Measurements from ENCODE around the gene C10orf143.
A peak's percentile ranks its signal among the peaks of the same experiment; 100 is the strongest.
"Not testable (repeated sequence)": the region's sequence is repeated elsewhere in the genome, so short reads cannot be mapped to it uniquely, and the experiment has no call there.

The C10orf143 gene

DNA sequence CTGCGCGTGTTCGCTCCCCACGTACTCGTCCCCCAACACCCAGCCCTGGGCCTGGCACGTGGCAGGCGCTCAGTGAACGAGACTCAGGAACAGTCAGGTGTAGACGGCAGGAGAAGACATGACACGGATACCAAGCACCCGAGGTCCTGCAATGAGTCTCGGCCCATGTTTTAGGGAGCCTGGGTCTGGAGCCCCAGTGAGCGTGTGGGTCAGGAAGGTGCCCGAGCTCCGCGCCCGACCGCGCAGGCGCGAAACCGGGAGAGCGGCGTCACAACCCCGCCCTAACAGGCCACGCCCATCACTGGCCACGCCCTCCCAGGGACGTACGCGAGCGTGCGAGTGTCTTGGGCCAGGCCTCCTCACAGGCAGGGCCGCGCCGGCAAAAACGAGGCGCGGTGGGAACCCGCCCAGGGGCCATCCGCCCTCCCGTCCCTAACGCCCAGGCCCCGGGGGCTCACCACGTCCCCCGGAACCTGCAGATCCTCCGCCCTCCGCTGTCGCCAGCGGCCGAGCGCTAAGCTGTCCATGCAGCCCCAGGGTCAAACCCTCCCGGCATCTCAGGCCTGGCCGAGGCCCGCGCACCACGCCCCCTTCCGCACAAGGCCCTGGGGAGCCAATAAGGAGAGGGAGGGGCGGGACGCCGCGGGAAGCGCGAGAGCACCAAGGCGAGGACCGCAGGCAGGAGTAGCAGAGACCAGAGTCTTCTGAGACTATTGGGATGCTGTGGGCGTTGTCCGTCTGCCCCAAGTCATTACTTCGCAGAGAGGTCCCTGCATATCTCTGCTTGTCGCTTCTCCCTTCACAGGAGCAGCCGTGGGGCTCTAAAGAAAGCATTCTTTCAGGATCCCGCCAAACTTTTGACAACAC is at the start of gene C10orf143:
Gene C10orf143 (minus strand): TSS at position 585 of the 867 bp plus-strand sequence. CDS start 58 bp downstream, at position 527.
- DNase-seq (ENCODE audit: low read depth in 1 of 2, low spot score in 1 of 2) = peak; percentile 97 to 98

DNA sequence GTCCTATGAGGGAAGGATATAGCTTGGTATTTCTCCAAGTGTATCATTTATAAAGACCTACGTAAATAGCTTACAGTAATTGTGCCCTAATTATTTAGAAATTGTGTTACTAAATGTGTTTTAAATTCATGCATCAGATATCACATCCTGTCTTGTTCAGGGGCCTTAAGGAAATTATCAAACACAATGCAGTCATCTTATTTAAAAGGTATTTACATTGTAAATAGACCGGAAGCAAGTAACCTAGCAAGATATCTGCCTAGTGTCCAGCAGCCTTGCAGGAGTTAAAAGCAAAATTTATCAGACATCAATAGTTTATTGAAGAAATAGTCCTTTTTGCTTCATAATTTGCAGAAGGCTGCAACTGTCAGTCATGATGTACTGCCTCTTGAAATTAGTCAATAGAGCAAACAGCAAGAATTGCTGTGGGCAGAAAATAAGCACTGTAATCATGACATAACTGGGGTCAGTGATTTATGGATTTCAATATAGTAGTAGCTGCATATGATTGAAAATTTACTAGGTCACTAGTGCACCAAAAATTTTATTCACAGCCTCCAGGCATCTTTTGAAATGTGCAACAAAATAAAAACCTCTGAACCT is 48.7 kb upstream of the C10orf143 start:
- DNase-seq (ENCODE audit: low read depth in 1 of 2, low spot score in 1 of 2) = no peak

DNA sequence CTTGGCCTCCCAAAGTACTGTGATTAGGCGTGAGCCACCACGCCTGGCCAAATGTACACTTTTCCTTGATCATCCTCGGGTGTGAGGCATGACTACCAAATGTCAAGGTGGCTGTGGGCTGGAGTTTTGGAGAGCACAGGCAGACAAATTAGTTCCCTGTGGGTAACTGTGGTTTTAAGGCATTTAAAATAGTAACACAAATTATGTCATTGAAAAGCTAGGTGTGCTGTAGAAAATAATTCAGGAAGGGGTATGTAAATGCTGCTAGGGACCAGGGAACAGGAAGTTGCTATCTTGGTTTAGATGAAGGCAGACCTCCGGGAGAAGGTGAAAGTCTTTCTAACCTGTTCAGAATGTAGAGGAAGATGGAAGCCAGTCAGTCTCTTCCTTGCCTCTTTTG is 35.4 kb upstream of the C10orf143 start:
- no peak for DNase-seq (ENCODE audit: low read depth in 1 of 2, low spot score in 1 of 2)

DNA sequence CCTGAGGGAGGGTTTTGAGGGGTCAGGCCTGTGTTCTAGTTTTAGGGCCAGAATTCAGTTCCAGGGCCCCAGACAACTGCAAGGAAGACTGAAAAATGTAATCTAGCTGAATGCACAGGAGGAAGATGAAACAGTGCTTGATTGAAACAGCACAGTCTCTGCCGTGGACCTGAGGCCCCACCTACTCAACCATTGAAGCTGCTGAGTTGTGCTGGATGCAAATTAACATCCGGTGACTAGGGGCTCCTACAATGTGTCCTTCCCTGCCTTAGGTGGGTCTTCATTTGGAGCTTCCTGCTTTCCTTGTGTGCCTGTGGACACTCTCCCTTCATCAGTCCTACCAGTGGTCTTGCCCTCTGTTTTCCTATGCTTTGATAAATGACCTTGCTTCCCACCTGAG is 31.2 kb upstream of the C10orf143 start:
- no peak for DNase-seq (ENCODE audit: low read depth in 1 of 2, low spot score in 1 of 2)

DNA sequence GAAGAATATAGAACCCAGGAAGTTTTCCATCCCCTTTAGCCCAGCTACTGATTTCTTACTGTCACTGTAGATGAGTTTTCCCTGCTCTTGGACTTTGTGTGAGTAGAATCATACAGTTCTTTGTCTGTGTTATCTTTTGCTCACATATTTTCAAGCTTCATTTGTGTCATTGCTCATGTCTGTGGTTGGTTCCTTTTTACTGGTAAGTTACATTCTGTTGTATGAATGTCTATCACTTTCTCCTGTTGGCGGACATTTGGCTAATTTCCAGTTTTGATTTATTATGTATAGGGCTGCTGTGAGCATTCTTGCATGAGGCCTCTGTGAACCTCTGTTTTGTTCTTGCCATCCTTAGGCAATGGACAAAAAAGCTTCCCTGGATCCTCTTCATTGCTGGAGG is 30.8 kb upstream of the C10orf143 start:
- DNase-seq (ENCODE audit: low read depth in 1 of 2, low spot score in 1 of 2) = no peak

DNA sequence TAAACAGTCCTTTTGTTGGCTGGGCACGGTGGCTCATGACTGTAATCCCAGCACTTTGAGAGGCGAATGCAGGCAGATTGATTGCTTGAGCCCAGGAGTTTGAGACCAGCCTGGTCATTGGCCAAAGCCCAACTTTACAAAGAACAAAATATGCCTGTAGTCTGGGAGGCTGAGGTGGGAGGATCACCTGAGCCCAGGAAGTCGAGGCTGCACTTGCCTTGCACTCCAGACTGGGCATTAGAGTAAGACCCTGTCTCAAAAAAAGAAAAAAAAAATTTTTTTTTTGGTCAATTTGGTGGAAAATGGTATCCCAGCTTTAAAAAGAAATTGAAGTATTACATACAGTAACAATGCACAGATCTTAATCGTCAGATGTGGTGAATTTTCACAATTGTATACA is 30.4 kb upstream of the C10orf143 start:
- DNase-seq (ENCODE audit: low read depth in 1 of 2, low spot score in 1 of 2) = no peak

DNA sequence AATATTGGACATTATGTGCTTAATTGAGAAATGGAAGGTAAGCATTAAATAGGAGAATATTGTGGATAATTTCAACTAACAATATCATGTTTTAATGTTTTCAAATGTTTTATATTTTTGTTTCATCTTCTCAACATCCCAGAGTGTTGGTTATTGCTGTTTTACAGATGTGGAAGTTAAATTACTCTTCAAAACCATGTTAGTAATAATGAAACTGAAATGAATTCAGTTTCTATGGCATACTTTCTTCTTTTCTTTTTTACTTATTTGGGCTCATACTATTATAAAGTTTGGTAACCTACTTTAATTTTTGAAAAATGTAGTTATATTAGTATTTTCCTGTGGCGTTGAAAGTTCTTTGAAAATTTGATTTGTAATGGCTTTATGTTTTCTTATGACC is 29.8 kb upstream of the C10orf143 start:
- DNase-seq (ENCODE audit: low read depth in 1 of 2, low spot score in 1 of 2) = no peak

DNA sequence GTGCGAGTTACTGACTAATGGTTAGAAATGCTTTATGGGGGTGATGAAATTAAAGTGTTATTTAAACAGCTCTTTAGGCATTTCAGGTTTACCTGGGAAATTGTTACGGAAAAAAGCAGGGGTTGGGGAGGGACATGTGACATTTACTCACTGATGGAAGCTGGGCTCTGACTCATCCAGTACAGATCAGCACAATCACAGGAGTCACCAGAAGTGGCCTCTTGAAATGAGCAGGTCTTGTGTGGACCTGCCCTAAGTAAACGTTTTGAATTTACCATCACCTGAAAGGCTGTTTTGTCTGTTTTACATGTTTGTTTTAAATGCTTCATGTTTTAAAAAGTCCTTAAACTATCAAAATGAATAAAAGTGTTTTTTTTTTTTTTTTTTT is 27.8 kb upstream of the C10orf143 start:
- DNase-seq (ENCODE audit: low read depth in 1 of 2, low spot score in 1 of 2) = no peak

DNA sequence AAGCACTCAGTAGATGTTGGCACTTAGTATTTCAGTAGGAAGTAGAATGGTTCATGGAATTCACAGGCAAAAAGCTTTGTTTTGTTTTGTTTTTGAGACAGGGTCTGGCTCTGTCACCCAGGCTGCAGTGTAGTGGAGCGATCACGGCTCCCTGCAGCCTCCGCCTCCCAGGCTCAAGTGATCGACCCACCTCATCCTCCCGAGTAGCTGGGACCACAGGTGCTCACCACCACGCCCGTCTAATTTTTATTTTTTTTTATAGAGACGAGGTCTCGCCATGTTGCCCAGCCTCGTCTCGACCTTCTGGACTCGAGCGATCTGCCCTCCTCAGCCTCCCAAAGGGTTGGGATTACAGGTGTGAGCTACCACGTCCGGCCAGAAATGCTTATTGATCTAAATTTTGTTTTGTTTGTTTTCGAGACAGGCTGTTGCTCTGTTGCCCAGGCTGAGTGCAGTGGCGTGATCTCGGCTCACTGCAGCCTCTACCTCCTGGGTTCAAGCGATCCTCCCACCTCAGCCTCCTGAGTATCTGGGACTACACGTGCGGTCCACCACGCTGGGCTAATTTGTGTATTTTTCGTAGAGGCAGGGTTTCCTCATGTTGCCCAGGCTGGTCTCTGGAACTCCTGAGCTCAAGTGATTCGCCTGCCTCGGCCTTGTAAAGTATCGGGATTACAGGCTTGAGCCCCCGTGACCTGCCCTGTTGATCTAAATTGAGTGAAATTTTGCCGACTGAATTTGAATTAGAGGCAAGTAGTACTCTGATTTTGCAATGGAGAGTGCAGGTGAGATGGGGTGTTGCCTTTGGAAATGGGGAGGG is 27.2 kb upstream of the C10orf143 start:
- no peak for DNase-seq (ENCODE audit: low read depth in 1 of 2, low spot score in 1 of 2)

DNA sequence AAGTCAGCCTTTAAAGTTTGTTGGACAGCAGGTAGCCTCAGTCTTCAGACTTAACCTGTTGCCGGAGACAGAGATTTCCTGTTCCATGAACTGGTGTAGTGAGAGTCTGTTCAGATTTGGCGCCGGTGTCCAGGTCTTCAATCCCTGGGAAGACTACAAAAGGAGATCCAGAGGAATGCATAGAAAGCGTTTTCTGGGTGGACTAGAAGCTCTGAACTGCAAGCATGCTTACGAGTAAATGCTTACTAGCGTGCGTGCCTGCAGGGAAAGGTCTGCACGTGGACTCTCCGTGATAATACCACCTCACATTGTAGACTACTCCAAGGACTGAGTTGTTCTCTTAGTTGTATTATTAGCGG is 26.4 kb upstream of the C10orf143 start:
- no peak for DNase-seq (ENCODE audit: low read depth in 1 of 2, low spot score in 1 of 2)

DNA sequence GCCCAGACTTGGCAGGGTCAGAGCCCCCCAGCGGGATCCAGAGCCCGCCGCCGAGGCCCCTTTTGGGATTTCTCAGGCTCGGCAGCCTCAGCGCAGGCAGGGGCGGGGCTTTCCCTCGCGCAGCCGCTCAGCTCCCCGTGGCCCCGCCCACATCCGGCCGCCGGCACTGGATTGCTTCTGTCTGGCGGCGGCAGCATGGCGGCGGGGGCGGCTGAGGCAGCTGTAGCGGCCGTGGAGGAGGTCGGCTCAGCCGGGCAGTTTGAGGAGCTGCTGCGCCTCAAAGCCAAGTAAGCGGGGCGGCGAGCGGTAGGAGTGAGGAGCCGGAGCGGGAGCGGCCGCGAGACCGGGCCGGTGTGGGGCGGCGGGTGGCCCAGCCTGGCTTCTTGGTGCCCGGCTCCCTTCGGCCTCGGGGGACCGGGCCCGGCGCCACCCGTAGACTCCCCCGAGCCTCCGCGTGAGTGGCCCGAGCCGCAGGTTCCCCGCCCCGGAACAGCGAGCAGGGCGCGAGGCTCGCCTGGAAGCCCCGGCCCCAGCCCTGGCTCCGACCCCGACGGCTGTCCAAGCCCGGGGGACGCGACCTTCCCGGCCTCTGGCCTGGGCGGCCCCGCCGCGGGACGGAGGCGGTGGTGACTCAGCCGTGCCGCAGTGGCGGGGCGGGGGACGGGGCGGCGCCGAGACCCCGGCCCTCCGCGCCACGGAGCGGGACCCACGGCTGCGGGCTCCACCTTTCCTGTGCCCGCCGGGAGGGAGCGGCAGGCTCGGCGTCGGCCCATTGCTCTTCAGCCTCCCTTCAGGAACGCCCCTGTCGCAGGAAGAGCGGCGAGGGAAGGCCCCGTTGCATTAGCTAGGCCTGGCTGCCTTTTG is 25.8 kb upstream of the C10orf143 start, which contains the start of gene GLRX3:
Gene GLRX3 (plus strand): TSS at position 166 of the 864 bp plus-strand sequence. CDS start 30 bp downstream, at position 196.
- peak; percentile 71 to 81 for DNase-seq (ENCODE audit: low read depth in 1 of 2, low spot score in 1 of 2)

DNA sequence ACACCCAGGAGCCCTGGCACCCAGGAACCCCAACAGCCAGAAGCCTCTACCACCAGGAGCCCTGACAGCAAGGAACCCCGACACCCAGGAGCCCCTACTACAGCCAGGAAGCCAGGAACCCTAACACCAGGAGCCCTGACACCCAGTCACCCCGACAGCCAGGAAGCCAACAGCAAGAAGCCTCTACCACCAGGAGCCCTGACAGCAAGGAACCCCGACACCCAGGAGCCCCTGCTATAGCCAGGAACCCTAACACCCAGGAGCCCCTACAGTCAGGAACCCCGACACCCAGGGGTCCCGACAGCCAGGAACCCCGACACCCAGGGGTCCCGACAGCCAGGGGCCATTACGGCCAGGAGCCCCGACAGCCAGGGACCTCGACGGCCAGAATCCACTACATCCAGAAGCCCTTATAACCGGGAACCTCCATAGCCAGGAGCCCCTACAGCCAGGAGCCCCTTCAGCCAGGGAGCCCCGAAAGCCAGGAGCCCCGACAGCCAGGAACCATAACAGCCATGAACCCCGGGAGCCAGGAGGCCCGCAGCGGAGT is 25.1 kb upstream of the C10orf143 start:
- no peak for DNase-seq (ENCODE audit: low read depth in 1 of 2, low spot score in 1 of 2)

DNA sequence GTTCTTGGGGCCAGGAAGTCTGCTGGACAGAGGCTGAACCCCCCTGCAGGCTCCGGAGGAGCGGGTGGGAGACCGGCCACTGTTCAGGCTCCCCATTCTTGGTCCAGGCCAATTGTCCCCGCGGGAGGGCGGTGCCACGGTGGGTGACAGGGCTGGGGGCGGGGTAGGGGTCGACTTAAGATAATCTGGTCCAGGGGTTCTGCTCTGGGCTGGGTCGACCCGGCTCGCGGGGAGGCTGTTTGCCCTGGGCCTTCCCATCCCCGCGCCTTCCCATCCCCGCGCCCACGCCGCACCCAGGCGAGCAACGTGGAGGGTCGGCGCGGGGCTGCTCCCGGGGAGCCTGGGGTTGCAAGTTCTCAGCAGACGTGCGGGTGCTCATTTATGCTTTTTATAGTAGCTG is 18.3 kb upstream of the C10orf143 start:
- no peak for DNase-seq (ENCODE audit: low read depth in 1 of 2, low spot score in 1 of 2)

DNA sequence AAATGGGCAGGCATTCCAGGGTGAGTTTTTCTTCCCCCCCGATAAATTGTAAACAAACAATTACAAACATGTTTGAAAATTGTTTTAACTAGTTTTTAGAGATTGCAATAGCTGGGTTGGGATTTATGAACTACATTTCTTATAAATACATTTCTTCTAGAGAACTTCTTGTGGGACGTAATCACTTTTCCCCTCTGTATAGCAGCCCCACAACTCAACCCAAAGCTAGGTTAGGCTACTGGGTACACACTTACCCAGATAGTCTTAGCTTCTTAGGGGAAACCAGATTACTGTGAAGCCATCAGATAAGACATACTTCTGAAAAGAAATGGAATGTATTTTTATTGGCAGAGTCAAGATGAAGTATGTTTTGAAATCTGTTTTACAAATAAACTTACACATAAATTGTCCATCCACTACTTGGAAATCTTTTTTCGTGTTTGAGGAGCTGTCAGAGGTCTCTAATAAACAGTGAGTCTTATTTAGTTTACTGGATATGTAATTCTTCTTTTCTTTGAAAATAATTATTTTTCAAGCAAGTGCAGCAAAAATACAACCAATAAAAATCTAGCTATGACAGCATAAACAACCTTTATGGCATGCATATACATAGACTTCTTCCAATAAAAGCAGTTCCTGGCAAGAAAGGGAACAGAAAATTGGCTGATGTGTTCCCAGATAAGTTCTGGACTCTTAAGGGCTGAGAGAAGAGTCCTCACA is 17.6 kb upstream of the C10orf143 start:
- DNase-seq (ENCODE audit: low read depth in 1 of 2, low spot score in 1 of 2) = no peak

DNA sequence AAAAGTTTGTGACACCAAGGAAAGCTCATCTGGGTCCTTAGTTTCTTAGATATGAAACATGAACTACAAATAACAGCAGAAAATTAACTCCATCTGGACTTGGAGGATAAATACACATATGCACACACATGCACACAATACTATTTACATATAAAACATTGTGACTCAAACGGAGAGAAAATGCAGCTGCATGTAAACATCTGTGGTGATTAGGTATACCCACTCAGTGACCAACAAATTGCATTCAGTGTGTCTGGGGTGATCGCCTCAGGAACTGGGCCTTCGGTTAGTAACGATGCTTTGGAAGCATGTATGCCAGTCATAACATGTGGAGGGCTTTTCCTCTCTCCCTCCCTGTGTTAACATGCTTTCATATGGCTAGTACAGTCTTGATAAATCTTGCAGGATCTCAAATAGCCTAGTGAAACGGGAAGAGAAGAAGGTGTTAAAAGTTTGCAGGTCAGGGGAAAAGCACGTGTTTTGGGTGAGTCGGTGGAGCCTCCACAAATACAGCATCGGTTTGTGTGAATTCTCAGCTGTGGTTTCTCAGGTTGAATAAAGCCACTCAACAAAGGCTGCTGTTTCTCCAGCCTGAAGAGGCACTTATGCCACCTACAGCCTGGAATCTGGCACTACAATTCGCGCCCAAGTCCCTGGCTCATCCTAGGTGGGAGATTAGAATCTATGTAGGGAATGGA is 16.9 kb upstream of the C10orf143 start:
- DNase-seq (ENCODE audit: low read depth in 1 of 2, low spot score in 1 of 2) = peak in 1 of 2 donors; percentile 37

DNA sequence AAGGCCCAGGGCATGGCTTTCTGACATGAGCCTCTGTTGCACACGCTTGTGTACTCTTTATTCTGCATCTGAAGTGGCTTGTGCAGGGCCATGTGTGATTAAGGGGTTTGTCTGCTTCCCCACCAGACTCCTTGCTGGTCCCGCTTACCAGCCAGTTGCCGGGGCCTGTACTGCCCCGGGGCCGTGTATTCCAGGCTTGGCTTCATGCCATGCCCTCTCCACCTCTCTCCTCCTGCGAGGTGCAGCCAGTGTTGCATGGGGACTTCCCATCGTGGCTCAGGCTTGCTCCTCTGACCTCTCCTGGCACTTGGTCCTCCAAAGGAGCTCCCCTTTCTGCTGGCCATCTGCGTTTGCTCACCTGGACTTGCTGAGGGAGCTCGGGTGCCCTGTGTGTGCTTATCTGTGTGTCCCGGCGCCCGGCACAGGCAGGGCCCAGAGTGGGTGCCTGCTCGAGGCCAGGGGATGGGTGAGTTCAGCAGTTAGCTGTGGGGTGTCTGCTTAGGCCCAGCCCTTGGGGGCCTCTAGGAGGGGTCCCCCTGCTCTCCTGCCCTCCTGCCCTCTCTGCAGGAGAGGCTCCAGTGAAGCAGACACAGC is 11.0 kb upstream of the C10orf143 start:
- no peak for DNase-seq (ENCODE audit: low read depth in 1 of 2, low spot score in 1 of 2)

DNA sequence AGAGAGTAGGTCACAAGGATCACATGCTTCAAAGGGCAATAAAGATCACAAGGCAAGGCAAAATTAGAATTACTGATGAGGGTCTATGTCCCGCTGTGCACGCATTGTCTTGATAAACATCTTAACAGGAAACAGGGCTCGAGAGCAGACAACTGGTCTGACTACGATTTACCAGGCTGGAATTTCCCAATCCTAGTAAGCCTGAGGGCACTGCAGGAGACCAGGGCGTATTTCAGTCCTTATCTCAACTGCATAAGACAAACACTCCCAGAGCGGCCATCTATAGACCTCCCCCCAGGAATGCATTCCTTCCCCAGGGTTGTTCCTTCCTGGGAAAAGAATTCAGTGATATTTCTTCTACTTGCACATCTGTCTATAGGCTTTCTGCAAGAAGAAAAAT is 6.9 kb upstream of the C10orf143 start:
- not testable (repeated sequence) for DNase-seq (ENCODE audit: low read depth in 1 of 2, low spot score in 1 of 2)

DNA sequence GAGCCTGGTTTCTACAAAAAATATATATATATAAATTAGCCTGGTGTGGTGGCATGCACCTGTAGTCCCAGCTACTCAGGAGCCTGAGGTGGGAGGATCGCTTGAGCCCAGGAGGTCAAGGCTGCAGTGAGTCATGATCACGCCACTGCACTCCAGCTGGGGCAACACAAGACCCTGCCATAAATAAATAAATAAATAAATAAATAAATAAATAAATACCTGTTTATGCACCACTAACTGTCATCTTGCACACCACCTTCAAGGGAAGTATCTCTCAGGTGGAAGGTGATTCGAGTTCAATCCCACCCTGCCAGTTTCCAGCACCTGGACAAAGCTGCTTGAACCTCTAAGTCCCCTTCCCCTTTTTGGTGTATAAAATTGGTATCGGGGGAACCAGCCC is 6.3 kb upstream of the C10orf143 start:
- not testable (repeated sequence) for DNase-seq (ENCODE audit: low read depth in 1 of 2, low spot score in 1 of 2)

DNA sequence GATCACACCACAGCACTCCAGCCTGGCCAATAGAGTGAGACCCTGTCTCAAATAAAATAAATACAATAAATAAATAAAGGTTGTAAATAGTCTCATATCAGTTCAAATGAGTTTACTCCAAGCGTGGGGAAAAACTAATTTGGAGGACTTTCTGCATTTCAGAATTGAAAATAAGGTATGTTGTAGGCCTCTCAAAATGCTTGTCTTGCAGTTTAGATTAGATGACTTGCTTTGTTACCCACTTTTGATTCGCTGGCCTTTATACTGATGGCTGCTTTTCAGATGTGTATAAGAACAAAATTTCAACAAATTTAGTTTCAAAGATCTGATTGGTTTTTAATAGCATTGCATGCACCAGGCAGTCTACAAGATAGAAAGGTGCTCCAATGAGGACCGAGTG is 2.2 kb upstream of the C10orf143 start:
- DNase-seq (ENCODE audit: low read depth in 1 of 2, low spot score in 1 of 2) = no peak
